ENCODE results near the gene GBP3. TPM values are rescaled to one million over a fixed set of nuclear protein-coding genes. Genes with fewer than 3 reads are reported as not detected.
"Not testable (repeated sequence)": the region's sequence is repeated elsewhere in the genome, so short reads cannot be mapped to it uniquely, and the experiment has no call there.

Gene GBP3
- total and polyA plus RNA-seq, 2 donors: 13.2 to 16.2 TPM

- H3K4me1 ChIP-seq (ENCODE audit: control insufficient read depth in 2 of 2, insufficient read depth in 2 of 2, low read length in 2 of 2); H3K4me3 ChIP-seq (ENCODE audit: low read length in 2 of 2); H3K36me3 ChIP-seq (ENCODE audit: control insufficient read depth in 2 of 2, insufficient read depth in 2 of 2, low read length in 1 of 2); H3K27me3 ChIP-seq (ENCODE audit: control insufficient read depth in 2 of 2, insufficient read depth in 1 of 2, low read length in 1 of 2); H3K9me3 ChIP-seq (ENCODE audit: control insufficient read depth in 2 of 2, insufficient read depth in 1 of 2, low read length in 1 of 2); DNase-seq (ENCODE audit: low read depth in 6 of 9, low spot score in 9 of 9); H3K27ac ChIP-seq (ENCODE audit: low read depth in 1 of 2, low read length in 1 of 2): not testable (repeated sequence)
- WGBS: 59% methylated on average over 13 of the region's 13 CpGs
Measured at GRCh38 chr1:88974616-88975172, 48.0 kb downstream of the GBP3 start.

GRCh38 chr1:88973520-88974137 is 49.0 kb downstream of the GBP3 start:
- H3K9me3 ChIP-seq (ENCODE audit: control insufficient read depth in 2 of 2, insufficient read depth in 1 of 2, low read length in 1 of 2): peaks cover 0 to 4% of the 10 kb centered on the region in 2 donors
- no peaks in the 10 kb centered on the region for H3K27me3 ChIP-seq (ENCODE audit: control insufficient read depth in 2 of 2, insufficient read depth in 1 of 2, low read length in 1 of 2)
- WGBS: 54% methylated on average over 2 of the region's 2 CpGs
- H3K4me3 ChIP-seq (ENCODE audit: low read length in 2 of 2): no peak overlapping the region
- DNase-seq (ENCODE audit: low read depth in 6 of 9, low spot score in 9 of 9): peak in 2 of 9 donors; percentile 21 to 55
- H3K27ac ChIP-seq (ENCODE audit: low read depth in 1 of 2, low read length in 1 of 2): no peak overlapping the region
- H3K36me3 ChIP-seq (ENCODE audit: control insufficient read depth in 2 of 2, insufficient read depth in 2 of 2, low read length in 1 of 2): peaks cover 0 to 2% of the 10 kb centered on the region in 2 donors
- no peaks in the 10 kb centered on the region for H3K4me1 ChIP-seq (ENCODE audit: control insufficient read depth in 2 of 2, insufficient read depth in 2 of 2, low read length in 2 of 2)

DNA sequence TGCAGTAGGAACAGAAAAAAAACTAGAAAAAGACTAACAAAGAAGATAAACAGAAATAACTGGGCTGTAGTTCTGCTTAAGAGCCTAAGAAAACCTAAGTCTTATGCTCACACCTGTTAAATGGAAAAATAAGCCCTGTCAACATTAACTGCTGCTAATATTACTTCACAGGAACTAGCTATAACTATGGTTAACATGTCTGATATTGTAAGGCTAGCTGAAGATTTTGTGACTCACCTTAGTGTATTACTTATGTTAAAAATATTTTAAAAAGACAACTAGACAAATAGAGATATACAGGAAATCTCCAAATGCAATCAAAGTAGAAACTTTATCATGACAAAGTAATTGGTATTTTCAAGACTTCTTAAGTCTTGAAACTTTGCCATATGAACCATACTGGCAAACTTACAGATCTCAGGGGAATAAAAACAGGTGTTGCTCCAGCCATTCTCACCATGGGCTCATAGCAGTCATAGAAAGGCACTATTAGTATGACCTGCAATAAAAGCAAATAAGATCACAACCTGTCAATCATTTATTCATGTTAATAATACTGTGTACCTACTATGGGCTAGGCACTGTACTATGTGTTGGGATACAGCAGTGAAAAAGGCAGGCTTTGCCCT is 60.9 kb downstream of the GBP3 start:
- Histone ChIP-seq H3K4me1 (ENCODE audit: control insufficient read depth in 2 of 2, insufficient read depth in 2 of 2, low read length in 2 of 2) (no peaks in the 10 kb centered on the region), H3K27me3 (ENCODE audit: control insufficient read depth in 2 of 2, insufficient read depth in 1 of 2, low read length in 1 of 2) (no peaks in the 10 kb centered on the region), H3K36me3 (ENCODE audit: control insufficient read depth in 2 of 2, insufficient read depth in 2 of 2, low read length in 1 of 2) (peaks cover 5 to 49% of the 10 kb centered on the region in 2 donors), H3K9me3 (ENCODE audit: control insufficient read depth in 2 of 2, insufficient read depth in 1 of 2, low read length in 1 of 2) (no peaks in the 10 kb centered on the region), H3K27ac (ENCODE audit: low read depth in 1 of 2, low read length in 1 of 2) (no peak overlapping the region), H3K4me3 (ENCODE audit: low read length in 2 of 2) (no peak overlapping the region)
- DNase-seq (ENCODE audit: low read depth in 6 of 9, low spot score in 9 of 9): no peak

DNA sequence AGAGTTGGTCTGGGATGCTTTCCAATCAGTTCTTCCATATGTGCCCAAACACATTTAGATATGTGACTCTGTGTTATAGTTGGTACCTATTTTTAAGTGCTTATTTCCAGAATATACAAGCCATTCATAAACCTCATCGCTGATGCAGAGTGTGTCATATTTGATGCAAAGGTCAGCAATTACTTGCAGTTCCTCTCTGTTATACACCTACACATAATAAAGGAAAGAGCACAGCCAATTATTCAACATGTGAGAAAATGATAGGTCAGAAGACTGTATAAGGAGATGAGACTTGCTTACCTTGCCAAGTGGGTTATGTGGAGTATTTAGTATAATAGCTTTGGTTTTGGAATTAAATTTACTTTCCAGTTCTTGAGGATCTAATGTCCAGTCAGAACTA is 61.6 kb downstream of the GBP3 start:
- peaks cover 5 to 54% of the 10 kb centered on the region in 2 donors for H3K36me3 ChIP-seq (ENCODE audit: control insufficient read depth in 2 of 2, insufficient read depth in 2 of 2, low read length in 1 of 2)
- WGBS: 95% methylated on average over 1 of the region's 1 CpG

More for the DNA sequence above, 61.6 kb downstream of the GBP3 start:
- Histone ChIP-seq H3K4me1 (ENCODE audit: control insufficient read depth in 2 of 2, insufficient read depth in 2 of 2, low read length in 2 of 2) (no peaks in the 10 kb centered on the region), H3K27ac (ENCODE audit: low read depth in 1 of 2, low read length in 1 of 2) (no peak overlapping the region), H3K9me3 (ENCODE audit: control insufficient read depth in 2 of 2, insufficient read depth in 1 of 2, low read length in 1 of 2) (no peaks in the 10 kb centered on the region), H3K4me3 (ENCODE audit: low read length in 2 of 2) (no peak overlapping the region), H3K27me3 (ENCODE audit: control insufficient read depth in 2 of 2, insufficient read depth in 1 of 2, low read length in 1 of 2) (no peaks in the 10 kb centered on the region)
- DNase-seq (ENCODE audit: low read depth in 6 of 9, low spot score in 9 of 9): no peak

Other genes with a start within 250 kb of the GBP3 start
- gene GTF2B, start 131.3 kb downstream of the GBP3 start, total RNA-seq: 95.4 TPM
- 49.3 TPM for gene GTF2B, start 131.3 kb downstream of the GBP3 start, polyA plus RNA-seq
- 21.2 TPM for gene KYAT3, start 30.2 kb downstream of the GBP3 start, total RNA-seq
- gene KYAT3, start 30.2 kb downstream of the GBP3 start, polyA plus RNA-seq: 34.1 TPM
- 8.3 TPM for gene RBMXL1, start 30.2 kb downstream of the GBP3 start, total RNA-seq
- 6.3 TPM for gene RBMXL1, start 30.2 kb downstream of the GBP3 start, polyA plus RNA-seq
- 44.1 TPM for gene GBP1, start 42.3 kb upstream of the GBP3 start, total RNA-seq
- 53.0 TPM for gene GBP1, start 42.3 kb upstream of the GBP3 start, polyA plus RNA-seq
- gene GBP2, start 103.2 kb upstream of the GBP3 start, total RNA-seq: 60.5 TPM
- gene GBP2, start 103.2 kb upstream of the GBP3 start, polyA plus RNA-seq: 88.7 TPM
- 0.05 TPM for gene GBP7, start 153.1 kb upstream of the GBP3 start, total RNA-seq
- 0.16 TPM for gene GBP7, start 153.1 kb upstream of the GBP3 start, polyA plus RNA-seq
- 14.8 TPM for gene GBP4, start 176.1 kb upstream of the GBP3 start, total RNA-seq
- 17.9 TPM for gene GBP4, start 176.1 kb upstream of the GBP3 start, polyA plus RNA-seq
- gene GBP5, start 250.0 kb upstream of the GBP3 start, total RNA-seq: 13.8 TPM
- 14.7 TPM for gene GBP5, start 250.0 kb upstream of the GBP3 start, polyA plus RNA-seq

All from thymus (tissue), 11 donors.